ENCODE results near the gene ATP13A3. TPM values are rescaled to one million over a fixed set of nuclear protein-coding genes. Genes with fewer than 3 reads are reported as not detected.
"Not testable (repeated sequence)": the region's sequence is repeated elsewhere in the genome, so short reads cannot be mapped to it uniquely, and the experiment has no call there.

The ATP13A3 gene
- total RNA-seq, 2 donors from 2014 or later, result 106 to 141 TPM

- Mint-ChIP-seq H3K9me3 (peaks cover 7 to 8% of the 10 kb centered on the region in 2 donors), H3K27ac (peak overlapping the region; percentile 88 to 92), H3K36me3 (peaks cover 31 to 35% of the 10 kb centered on the region in 2 donors)
- ATAC-seq (peak; percentile 16 to 34), DNase-seq (ENCODE audit: low spot score in 2 of 2) (peak; percentile 44 to 66)
These were observed 670 bp upstream of the ATP13A3 start for GRCh38 chr3:194487289-194488054.

- Mint-ChIP-seq H3K27ac (peak overlapping the region; percentile 95 to 97), H3K9me3 (peaks cover 7 to 8% of the 10 kb centered on the region in 2 donors), H3K36me3 (peaks cover 41 to 42% of the 10 kb centered on the region in 2 donors)
- peak; percentile 36 to 39 for ATAC-seq
- DNase-seq (ENCODE audit: low spot score in 2 of 2), result peak; percentile 47 to 63
These were observed 792 bp downstream of the ATP13A3 start for GRCh38 chr3:194485881-194486539.

- peak; percentile 14 for ATAC-seq
These were observed 1.3 kb downstream of the ATP13A3 start for GRCh38 chr3:194485468-194485880.

GRCh38 chr3:194484614-194485013 lies 2.2 kb downstream of the ATP13A3 start:
- peak overlapping the region; percentile 52 to 95 for H3K27ac Mint-ChIP-seq
- H3K36me3 Mint-ChIP-seq, result peaks cover 35 to 37% of the 10 kb centered on the region in 2 donors
- DNase-seq (ENCODE audit: low spot score in 2 of 2) (no peak), ATAC-seq (no peak)
- H3K9me3 Mint-ChIP-seq, result peaks cover 7 to 8% of the 10 kb centered on the region in 2 donors

More at GRCh38 chr3:194485468-194485880, 1.3 kb downstream of the ATP13A3 start:
- Mint-ChIP-seq H3K36me3 (peaks cover 40 to 41% of the 10 kb centered on the region in 2 donors), H3K9me3 (peaks cover 7 to 8% of the 10 kb centered on the region in 2 donors), H3K27ac (peak overlapping the region; percentile 95 to 97)
- no peak for DNase-seq (ENCODE audit: low spot score in 2 of 2)

- peaks cover 33 to 35% of the 10 kb centered on the region in 2 donors for H3K36me3 Mint-ChIP-seq
These were observed 3.0 kb downstream of the ATP13A3 start for GRCh38 chr3:194483850-194484249.

GRCh38 chr3:194482830-194483229 lies 4.0 kb downstream of the ATP13A3 start:
- not testable (repeated sequence) for DNase-seq (ENCODE audit: low spot score in 2 of 2); H3K27ac Mint-ChIP-seq; ATAC-seq; H3K9me3 Mint-ChIP-seq
- peaks cover 24 to 27% of the 10 kb centered on the region in 2 donors for H3K36me3 Mint-ChIP-seq

More at GRCh38 chr3:194483850-194484249, 3.0 kb downstream of the ATP13A3 start:
- DNase-seq (ENCODE audit: low spot score in 2 of 2) (no peak), ATAC-seq (no peak)
- peak overlapping the region in 1 of 2 donors; percentile 22 for H3K27ac Mint-ChIP-seq
- peaks cover 6 to 7% of the 10 kb centered on the region in 2 donors for H3K9me3 Mint-ChIP-seq

GRCh38 chr3:194482196-194482593 lies 4.6 kb downstream of the ATP13A3 start:
- DNase-seq (ENCODE audit: low spot score in 2 of 2), result no peak
- Mint-ChIP-seq H3K9me3 (no peaks in the 10 kb centered on the region), H3K27ac (peak overlapping the region in 1 of 2 donors; percentile 75), H3K36me3 (peaks cover 21 to 24% of the 10 kb centered on the region in 2 donors)
- no peak for ATAC-seq

- no peak for DNase-seq (ENCODE audit: low spot score in 2 of 2)
- no peaks in the 10 kb centered on the region for H3K9me3 Mint-ChIP-seq
- ATAC-seq, result no peak
- peak overlapping the region; percentile 75 for H3K27ac Mint-ChIP-seq
- peaks cover 21 to 24% of the 10 kb centered on the region in 2 donors for H3K36me3 Mint-ChIP-seq
These were observed 5.1 kb downstream of the ATP13A3 start for GRCh38 chr3:194481525-194482195.

GRCh38 chr3:194481103-194481502 lies 5.7 kb downstream of the ATP13A3 start:
- Mint-ChIP-seq H3K9me3 (no peaks in the 10 kb centered on the region), H3K36me3 (peaks cover 21 to 24% of the 10 kb centered on the region in 2 donors), H3K27ac (peak overlapping the region in 1 of 2 donors; percentile 75)
- DNase-seq (ENCODE audit: low spot score in 2 of 2), result no peak
- peak; percentile 24 to 38 for ATAC-seq

- no peaks in the 10 kb centered on the region for H3K9me3 Mint-ChIP-seq
- no peak overlapping the region for H3K27ac Mint-ChIP-seq
- no peak for ATAC-seq
- H3K36me3 Mint-ChIP-seq, result peaks cover 0 to 5% of the 10 kb centered on the region in 2 donors
- no peak for DNase-seq (ENCODE audit: low spot score in 2 of 2)
These were observed 10.0 kb downstream of the ATP13A3 start for GRCh38 chr3:194476784-194477183.

- no peak overlapping the region for H3K27ac Mint-ChIP-seq
- DNase-seq (ENCODE audit: low spot score in 2 of 2) (no peak), ATAC-seq (no peak)
- no peaks in the 10 kb centered on the region for H3K9me3 Mint-ChIP-seq
- H3K36me3 Mint-ChIP-seq, result no peaks in the 10 kb centered on the region
These were observed 10.8 kb downstream of the ATP13A3 start for GRCh38 chr3:194475978-194476377.

GRCh38 chr3:194475138-194475932 lies 11.5 kb downstream of the ATP13A3 start:
- ATAC-seq (peak; percentile 31 to 39), DNase-seq (ENCODE audit: low spot score in 2 of 2) (no peak)
- no peaks in the 10 kb centered on the region for H3K9me3 Mint-ChIP-seq
- peak overlapping the region in 1 of 2 donors; percentile 67 for H3K27ac Mint-ChIP-seq
- no peaks in the 10 kb centered on the region for H3K36me3 Mint-ChIP-seq

- DNase-seq (ENCODE audit: low spot score in 2 of 2), result no peak
- Mint-ChIP-seq H3K27ac (peak overlapping the region in 1 of 2 donors; percentile 67), H3K9me3 (no peaks in the 10 kb centered on the region), H3K36me3 (no peaks in the 10 kb centered on the region)
- ATAC-seq, result no peak
These were observed 12.1 kb downstream of the ATP13A3 start for GRCh38 chr3:194474675-194475074.

GRCh38 chr3:194472290-194472920 lies 14.4 kb downstream of the ATP13A3 start:
- DNase-seq (ENCODE audit: low spot score in 2 of 2), result no peak
- Mint-ChIP-seq H3K9me3 (no peaks in the 10 kb centered on the region), H3K36me3 (no peaks in the 10 kb centered on the region), H3K27ac (no peak overlapping the region)
- ATAC-seq, result peak; percentile 75 to 78

GRCh38 chr3:194471863-194472262 lies 14.9 kb downstream of the ATP13A3 start:
- ATAC-seq, result no peak
- DNase-seq (ENCODE audit: low spot score in 2 of 2), result no peak
- Mint-ChIP-seq H3K36me3 (no peaks in the 10 kb centered on the region), H3K27ac (no peak overlapping the region), H3K9me3 (no peaks in the 10 kb centered on the region)

- ATAC-seq, result no peak
- Mint-ChIP-seq H3K9me3 (no peaks in the 10 kb centered on the region), H3K27ac (no peak overlapping the region), H3K36me3 (no peaks in the 10 kb centered on the region)
- no peak for DNase-seq (ENCODE audit: low spot score in 2 of 2)
These were observed 16.2 kb downstream of the ATP13A3 start for GRCh38 chr3:194470615-194471014.
